Lung (tissue), 16 donors: Measurements from ENCODE around the gene SUPT4H1. TPM values are rescaled to one million over a fixed set of nuclear protein-coding genes. Genes with fewer than 3 reads are reported as not detected.

ENCODE experiments used
- ATAC-seq: fragments of 200-7000 bp; cut with Tn5 transposase; one replicate; pipeline ENCODE4 v1.9.1; 2020; ENCODE audit warnings: moderate number of reproducible peaks; ENCODE audit not compliant: insufficient read depth, low FRiP score
- DNase-seq, 3 donors: peaks; one replicate each; pipeline ENCODE4 v3.0.0-alpha.2; 2013 to 2017
- H3K27ac ChIP-seq, 2 donors: one replicate each; pipeline ENCODE4 v1.5.1; 2013; ENCODE audit warnings: mild to moderate bottlenecking in 2 of 2, moderate library complexity in 2 of 2, control low read depth in 1 of 2, inconsistent platforms in 1 of 2, low read depth in 1 of 2, low read length in 1 of 2
- H3K27me3 ChIP-seq, 3 donors: one replicate each; pipeline ENCODE4 v1.5.1; 2013; ENCODE audit warnings: low read length in 2 of 3; ENCODE audit not compliant: control insufficient read depth in 3 of 3, insufficient read depth in 3 of 3
- H3K36me3 ChIP-seq, 4 donors: one replicate each; pipeline ENCODE4 v1.5.1; 2013; ENCODE audit warnings: low read length in 4 of 4, mild to moderate bottlenecking in 1 of 4, moderate library complexity in 1 of 4; ENCODE audit not compliant: control insufficient read depth in 4 of 4, insufficient read depth in 4 of 4
- H3K4me1 ChIP-seq, 5 donors: one replicate each; pipeline ENCODE4 v1.5.1; 2013; ENCODE audit warnings: low read length in 5 of 5, mild to moderate bottlenecking in 2 of 5, moderate library complexity in 1 of 5; ENCODE audit not compliant: control insufficient read depth in 5 of 5, insufficient read depth in 5 of 5
- H3K4me3 ChIP-seq: one replicate; pipeline ENCODE4 v1.5.1; 2013; ENCODE audit warnings: mild to moderate bottlenecking, control low read depth, moderate library complexity
- H3K9ac ChIP-seq, 2 donors: one replicate each; pipeline ENCODE4 v1.5.1; 2013; ENCODE audit warnings: low read length in 2 of 2, control low read depth in 1 of 2; ENCODE audit not compliant: insufficient read depth in 1 of 2
- H3K9me3 ChIP-seq, 4 donors: one replicate each; pipeline ENCODE4 v1.5.1; 2013; ENCODE audit warnings: low read length in 3 of 4, mild to moderate bottlenecking in 1 of 4, moderate library complexity in 1 of 4; ENCODE audit not compliant: control insufficient read depth in 4 of 4, insufficient read depth in 3 of 4
- CTCF ChIP-seq: IDR thresholded peaks from 2 replicates; pipeline ENCODE4 v1.5.1; 2012; ENCODE audit warnings: mild to moderate bottlenecking; ENCODE audit errors: control extremely low read depth, extremely low read depth
- WGBS, 2 donors: extraction: QIAGEN DNeasy Blood & Tissue Kit; methylation state at CpG; one replicate each; pipeline ENCODE4 v1.1.7; 2013; 5-methylcytosine and 5-hydroxymethylcytosine counted together
- long read RNA-seq, 5 donors: transcript quantifications; one replicate each; lab custom pipeline, GENCODE V29; 2026
- polyA plus RNA-seq, 2 donors: library from polyadenylated mRNA; stranded (reverse); fragments of 200-250 nt; gene quantifications; one replicate each; pipeline ENCODE4 v1.2.1, GENCODE V29; 2013
- total RNA-seq, 2 donors: library from RNA; depleted of rRNA in 1 of 2; stranded (reverse); fragments of >200 nt in 1 of 2; gene quantifications; one replicate each; pipeline ENCODE4 v1.2.1, GENCODE V29; 2014 to 2021
- donor health status: control.
- donor health status: control.
- donor health status: Bipolar disorder and iron deficiency.
- donor health status: healthy.
- donor health status: DM: yes; HTN: yes; CAD: no.

The SUPT4H1 gene
- total RNA-seq (10 to 100 TPM; 54.6 to 59.2 TPM), polyA plus RNA-seq (10 to 100 TPM; 75.5 to 97.5 TPM)
- long read RNA-seq, donor 1, transcript SUPT4H1-202 (5 exons, 1,643 nt): minor isoform, 14 of 85 reads
- long read RNA-seq, donor 1, transcript SUPT4H1-201 (5 exons, 1,489 nt): major isoform, 61 of 85 reads
- long read RNA-seq, donor 1, transcript SUPT4H1-206 (3 exons, 539 nt): minor isoform, 5 of 85 reads
- long read RNA-seq, donor 1, partial matches to known transcripts: 0 of 85 reads
- long read RNA-seq, donor 1, other reads (novel, unspliced or antisense): 0 of 85 reads
- long read RNA-seq, donor 2, transcript SUPT4H1-201 (5 exons, 1,489 nt): major isoform, 22 of 30 reads
- long read RNA-seq, donor 2, partial matches to known transcripts: 0 of 30 reads
- long read RNA-seq, donor 2, other reads (novel, unspliced or antisense): 0 of 30 reads
- long read RNA-seq, donor 3, transcript SUPT4H1-202 (5 exons, 1,643 nt): minor isoform, 5 of 52 reads
- long read RNA-seq, donor 3, transcript SUPT4H1-201 (5 exons, 1,489 nt): major isoform, 47 of 52 reads
- long read RNA-seq, donor 3, partial matches to known transcripts: 0 of 52 reads
- long read RNA-seq, donor 3, other reads (novel, unspliced or antisense): 0 of 52 reads
- long read RNA-seq, donor 4, transcript SUPT4H1-201 (5 exons, 1,489 nt): major isoform, 36 of 45 reads
- long read RNA-seq, donor 4, transcript SUPT4H1-202 (5 exons, 1,643 nt): minor isoform, 5 of 45 reads
- long read RNA-seq, donor 4, partial matches to known transcripts: 0 of 45 reads
- long read RNA-seq, donor 4, other reads (novel, unspliced or antisense): 0 of 45 reads
- long read RNA-seq, donor 5, transcript SUPT4H1-206 (3 exons, 539 nt): minor isoform, 5 of 90 reads
- long read RNA-seq, donor 5, transcript SUPT4H1-201 (5 exons, 1,489 nt): major isoform, 65 of 90 reads
- long read RNA-seq, donor 5, transcript SUPT4H1-202 (5 exons, 1,643 nt): minor isoform, 9 of 90 reads
- long read RNA-seq, donor 5, transcript SUPT4H1-207 (4 exons, 668 nt): minor isoform, 9 of 90 reads
- long read RNA-seq, donor 5, partial matches to known transcripts: 0 of 90 reads
- long read RNA-seq, donor 5, other reads (novel, unspliced or antisense): 0 of 90 reads

GRCh38 chr17:58351831-58352595 is at the start of gene SUPT4H1:
TSS of gene SUPT4H1 (minus strand) at chr17:58352201. CDS start at chr17:58352135, 66 bp downstream.
- H3K36me3 ChIP-seq: peaks cover 8 to 31% (median 17%) of the 10 kb centered on the region in 4 donors
- peaks cover 0 to 14% (median 7%) of the 10 kb centered on the region in 5 donors for H3K4me1 ChIP-seq
- no peak for TF ChIP-seq CTCF
- ATAC-seq: peak; percentile 97
- H3K27ac ChIP-seq: peak within 1 kb of the TSS; percentile 95 to 97
- H3K9me3 ChIP-seq: no peaks in the 10 kb centered on the region
- WGBS, 2 donors: 0% methylated on average over 59 to 60 of the region's 60 CpGs
- peak; percentile 94 to 97 (median 95) for DNase-seq
- peak within 1 kb of the TSS; percentile 80 to 97 for H3K9ac ChIP-seq
- no peaks in the 10 kb centered on the region for H3K27me3 ChIP-seq
- H3K4me3 ChIP-seq: peak within 1 kb of the TSS; percentile 90

- peaks cover 0 to 42% (median 0%) of the 10 kb centered on the region in 5 donors for H3K4me1 ChIP-seq
- ATAC-seq (no peak), DNase-seq (no peak)
- H3K36me3 ChIP-seq: no peaks in the 10 kb centered on the region
- no peak for TF ChIP-seq CTCF
- H3K4me3 ChIP-seq: no peak overlapping the region
- no peaks in the 10 kb centered on the region for H3K27me3 ChIP-seq
- WGBS, 2 donors: 57 to 72% methylated on average over 2 of the region's 2 CpGs
- no peak overlapping the region for H3K27ac ChIP-seq
- no peaks in the 10 kb centered on the region for H3K9me3 ChIP-seq
- no peak overlapping the region for H3K9ac ChIP-seq
Observed at GRCh38 chr17:58401287-58401686, 49.3 kb upstream of the SUPT4H1 start.

GRCh38 chr17:58400826-58401225 is 48.8 kb upstream of the SUPT4H1 start:
- ATAC-seq: no peak
- no peak overlapping the region for H3K4me3 ChIP-seq
- no peaks in the 10 kb centered on the region for H3K27me3 ChIP-seq
- no peaks in the 10 kb centered on the region for H3K36me3 ChIP-seq
- TF ChIP-seq CTCF: no peak
- no peak overlapping the region for H3K27ac ChIP-seq
- no peaks in the 10 kb centered on the region for H3K9me3 ChIP-seq
- no peak overlapping the region for H3K9ac ChIP-seq
- DNase-seq: no peak
- H3K4me1 ChIP-seq: peaks cover 0 to 43% (median 0%) of the 10 kb centered on the region in 5 donors
